Right lobe of liver (tissue), 4 donors: ENCODE measurements around the gene FAR2.

Experiments used
- CTCF ChIP-seq, 4 donors: fragments of 200-600 bp in 3 of 4; fragments of 450-650 bp in 1 of 4; IDR thresholded peaks; one replicate each; pipeline versions ENCODE4 v1.5.1 to v1.8.0; 2016 to 2022; ENCODE audit warnings: antibody characterized with exemption in 4 of 4, mild to moderate bottlenecking in 2 of 4
- POLR2A ChIP-seq: fragments of 450-650 bp; IDR thresholded peaks from one replicate; pipeline ENCODE4 v1.6.1; 2017; ENCODE audit warnings: antibody characterized with exemption, mild to moderate bottlenecking
- donor health status: DM: no; HTN: no; CAD: no.
- donor health status: DM: no; HTN: no; CAD: no.
- donor health status: DM: no; HTN: yes; CAD: no.

- no peak for TF ChIP-seq CTCF (IDR thresholded peaks at IDR 0.05)
- no peak for TF ChIP-seq POLR2A
Observed at GRCh38 chr12:29167445-29167844, 18.4 kb downstream of the FAR2 start.
